ENCODE data around the gene SLC16A3. TPM values are rescaled to one million over a fixed set of nuclear protein-coding genes. Genes with fewer than 3 reads are reported as not detected.
A peak's percentile ranks its signal among the peaks of the same experiment; 100 is the strongest.

SLC16A3 gene
- total and polyA plus RNA-seq, 12 donors = 2.7 to 58.6 (median 32.7) TPM

- Histone ChIP-seq H3K36me3 (replicated peaks in 1 of 2) (peaks cover 0 to 22% of the 10 kb centered on the region in 2 donors), H3K4me3 (no peak overlapping the region), H3K27me3 (no peaks in the 10 kb centered on the region), H3K4me1 (replicated peaks in 1 of 2) (peaks cover 54 to 73% of the 10 kb centered on the region in 2 donors), H3K9me3 (replicated peaks in 1 of 3) (no peaks in the 10 kb centered on the region), H3K27ac (peak overlapping the region in 2 of 5 donors; percentile 88 to 89)
- DNase-seq = peak in 6 of 7 donors; percentile 43 to 89 (median 66)
- intact Hi-C loops (cut with DNase I) = loop anchor here (2.0 to 5.0 kb wide), 2 partner anchors 82 to 84 kb away; no protein-coding TSS in a partner anchor
- 52 to 66% (median 63%) methylated on average over 17 to 33 of the region's 33 CpGs for WGBS, 4 donors
- TF ChIP-seq POLR2A (IDR thresholded peaks at IDR 0.05) = peak in 1 of 2 donors; percentile 21
- TF ChIP-seq, protein P1, sequence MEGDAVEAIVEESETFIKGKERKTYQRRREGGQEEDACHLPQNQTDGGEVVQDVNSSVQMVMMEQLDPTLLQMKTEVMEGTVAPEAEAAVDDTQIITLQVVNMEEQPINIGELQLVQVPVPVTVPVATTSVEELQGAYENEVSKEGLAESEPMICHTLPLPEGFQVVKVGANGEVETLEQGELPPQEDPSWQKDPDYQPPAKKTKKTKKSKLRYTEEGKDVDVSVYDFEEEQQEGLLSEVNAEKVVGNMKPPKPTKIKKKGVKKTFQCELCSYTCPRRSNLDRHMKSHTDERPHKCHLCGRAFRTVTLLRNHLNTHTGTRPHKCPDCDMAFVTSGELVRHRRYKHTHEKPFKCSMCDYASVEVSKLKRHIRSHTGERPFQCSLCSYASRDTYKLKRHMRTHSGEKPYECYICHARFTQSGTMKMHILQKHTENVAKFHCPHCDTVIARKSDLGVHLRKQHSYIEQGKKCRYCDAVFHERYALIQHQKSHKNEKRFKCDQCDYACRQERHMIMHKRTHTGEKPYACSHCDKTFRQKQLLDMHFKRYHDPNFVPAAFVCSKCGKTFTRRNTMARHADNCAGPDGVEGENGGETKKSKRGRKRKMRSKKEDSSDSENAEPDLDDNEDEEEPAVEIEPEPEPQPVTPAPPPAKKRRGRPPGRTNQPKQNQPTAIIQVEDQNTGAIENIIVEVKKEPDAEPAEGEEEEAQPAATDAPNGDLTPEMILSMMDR (IDR thresholded peaks at IDR 0.05) = no peak
Measured at GRCh38 chr17:82238472-82239201, 9.8 kb downstream of the SLC16A3 start.

GRCh38 chr17:82239401-82239925 is 10.6 kb downstream of the SLC16A3 start:
- 68 to 81% (median 70%) methylated on average over 5 to 17 of the region's 17 CpGs for WGBS, 4 donors
- DNase-seq = peak in 2 of 7 donors; percentile 27 to 38
- H3K9me3 ChIP-seq (replicated peaks in 1 of 3) = no peaks in the 10 kb centered on the region
- peaks cover 54 to 74% of the 10 kb centered on the region in 2 donors for H3K4me1 ChIP-seq (replicated peaks in 1 of 2)
- no peak overlapping the region for H3K4me3 ChIP-seq
- peaks cover 0 to 31% of the 10 kb centered on the region in 2 donors for H3K36me3 ChIP-seq (replicated peaks in 1 of 2)
- TF ChIP-seq, protein P1 (IDR thresholded peaks at IDR 0.05) = no peak
- TF ChIP-seq POLR2A (IDR thresholded peaks at IDR 0.05) = no peak
- intact Hi-C loops (cut with DNase I) = loop anchor here (2.0 to 5.0 kb wide), 2 partner anchors 81 to 83 kb away; no protein-coding TSS in a partner anchor
- no peaks in the 10 kb centered on the region for H3K27me3 ChIP-seq
- H3K27ac ChIP-seq = peak overlapping the region in 4 of 5 donors; percentile 45 to 91 (median 88)

DNA sequence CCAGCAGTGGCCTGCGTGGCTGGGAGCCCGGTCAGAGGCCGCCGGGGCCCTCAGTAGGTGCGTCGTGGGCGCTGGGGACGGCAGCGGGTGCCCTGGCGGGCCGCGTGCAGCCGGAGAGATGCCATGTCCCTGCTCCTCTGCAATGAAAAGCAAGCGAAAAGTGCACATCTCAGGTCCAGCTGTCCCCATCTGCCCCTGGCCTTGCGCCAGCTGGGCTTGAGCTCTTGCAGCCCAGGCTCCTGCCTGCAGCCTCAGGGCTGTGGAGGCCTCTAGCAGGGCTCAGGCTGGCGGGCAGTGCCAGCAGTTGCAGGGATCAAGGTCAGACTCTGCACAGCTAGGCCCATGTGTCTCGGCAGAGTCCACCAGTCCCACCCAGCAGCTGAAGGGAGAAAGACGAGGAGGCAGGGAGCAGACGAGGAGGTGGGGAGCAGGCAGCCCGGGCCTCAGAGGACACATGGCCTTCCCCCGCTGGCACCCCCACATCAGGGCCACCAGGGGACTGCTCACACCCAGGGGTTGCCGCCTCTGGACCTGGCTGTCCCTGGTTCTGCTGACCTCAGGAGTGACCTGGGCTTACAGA is 11.2 kb downstream of the SLC16A3 start:
- Histone ChIP-seq H3K27ac (peak overlapping the region; percentile 55 to 91 (median 88)), H3K9me3 (replicated peaks in 1 of 3) (no peaks in the 10 kb centered on the region), H3K27me3 (no peaks in the 10 kb centered on the region), H3K4me1 (replicated peaks in 1 of 2) (peaks cover 54 to 74% of the 10 kb centered on the region in 2 donors), H3K4me3 (no peak overlapping the region), H3K36me3 (replicated peaks in 1 of 2) (peaks cover 0 to 36% of the 10 kb centered on the region in 2 donors)
- WGBS, 4 donors = 33 to 48% (median 43%) methylated on average over 7 to 22 of the region's 22 CpGs
- intact Hi-C loops (cut with DNase I) = loop anchor here (2.0 to 5.0 kb wide), 2 partner anchors 81 to 82 kb away; no protein-coding TSS in a partner anchor
- DNase-seq = peak in 6 of 7 donors; percentile 67 to 93 (median 88)
- peak in 1 of 2 donors; percentile 56 for TF ChIP-seq POLR2A (IDR thresholded peaks at IDR 0.05)
- TF ChIP-seq, protein P1 (IDR thresholded peaks at IDR 0.05) = peak in 1 of 6 experiments; percentile 12

Data from adrenal gland (tissue), 12 donors.